Stimulated activated CD8-positive, alpha-beta memory T cell treated with anti-CD3 and anti-CD28 coated beads, Interleukin-4, amount 100 ng/mL, for 48 hours (primary cell): ENCODE data around the gene PHEX.
"Not testable (repeated sequence)": the region's sequence is repeated elsewhere in the genome, so short reads cannot be mapped to it uniquely, and the experiment has no call there.

Source experiments
- DNase-seq: peaks from one replicate; pipeline ENCODE4 v3.0.0-alpha.2; 2020

Gene PHEX

GRCh38 chrX:22272613-22273012 lies 240.5 kb downstream of the PHEX start, which contains the start of gene CBLL2:
TSS of gene CBLL2 (plus strand) at chrX:22272913. CDS start at chrX:22272992, 79 bp downstream.
- no peak for DNase-seq

GRCh38 chrX:22273714-22274317 lies 241.7 kb downstream of the PHEX start:
- no peak for DNase-seq

- DNase-seq = no peak
These were observed 244.7 kb downstream of the PHEX start for GRCh38 chrX:22276781-22277180.

GRCh38 chrX:22278375-22278774 lies 246.2 kb downstream of the PHEX start:
- DNase-seq = no peak

- not testable (repeated sequence) for DNase-seq
These were observed 257.1 kb downstream of the PHEX start for GRCh38 chrX:22289209-22289608.

GRCh38 chrX:22296871-22297270 lies 264.7 kb downstream of the PHEX start:
- DNase-seq = no peak

GRCh38 chrX:22300130-22300529 lies 268.0 kb downstream of the PHEX start:
- no peak for DNase-seq
